Measurements from ENCODE around the gene PIK3R5.

The PIK3R5 gene

GRCh38 chr17:8869114-8869815, 96.2 kb downstream of the PIK3R5 start:
- H3K9ac ChIP-seq (ENCODE audit: low read length in 5 of 5): no peak overlapping the region
- peaks cover 0 to 58% (median 16%) of the 10 kb centered on the region in 5 donors for H3K4me1 ChIP-seq (ENCODE audit: control insufficient read depth in 5 of 5, insufficient read depth in 5 of 5, low read length in 5 of 5)
- H3K9me3 ChIP-seq (ENCODE audit: control insufficient read depth in 5 of 5, low read length in 5 of 5): no peaks in the 10 kb centered on the region
- H3K27me3 ChIP-seq (ENCODE audit: control insufficient read depth in 5 of 5, insufficient read depth in 4 of 5, low read length in 5 of 5): peaks cover 3 to 14% (median 9%) of the 10 kb centered on the region in 5 donors
- H3K36me3 ChIP-seq (ENCODE audit: control insufficient read depth in 5 of 5, insufficient read depth in 5 of 5, low read length in 5 of 5): no peaks in the 10 kb centered on the region
- H3K4me3 ChIP-seq (ENCODE audit: low read depth in 1 of 5, low read length in 5 of 5): no peak overlapping the region
- no peak overlapping the region for H3K27ac ChIP-seq (ENCODE audit: low read depth, low read length)

GRCh38 chr17:8868529-8868951, 97.0 kb downstream of the PIK3R5 start:
- peaks cover 0 to 56% (median 16%) of the 10 kb centered on the region in 5 donors for H3K4me1 ChIP-seq (ENCODE audit: control insufficient read depth in 5 of 5, insufficient read depth in 5 of 5, low read length in 5 of 5)
- no peaks in the 10 kb centered on the region for H3K36me3 ChIP-seq (ENCODE audit: control insufficient read depth in 5 of 5, insufficient read depth in 5 of 5, low read length in 5 of 5)
- H3K27ac ChIP-seq (ENCODE audit: low read depth, low read length): no peak overlapping the region
- H3K9ac ChIP-seq (ENCODE audit: low read length in 5 of 5): no peak overlapping the region
- H3K9me3 ChIP-seq (ENCODE audit: control insufficient read depth in 5 of 5, low read length in 5 of 5): peaks cover 0 to 4% (median 0%) of the 10 kb centered on the region in 5 donors
- peaks cover 0 to 8% (median 7%) of the 10 kb centered on the region in 5 donors for H3K27me3 ChIP-seq (ENCODE audit: control insufficient read depth in 5 of 5, insufficient read depth in 4 of 5, low read length in 5 of 5)
- no peak overlapping the region for H3K4me3 ChIP-seq (ENCODE audit: low read depth in 1 of 5, low read length in 5 of 5)

GRCh38 chr17:8868092-8868491, 97.4 kb downstream of the PIK3R5 start:
- H3K4me3 ChIP-seq (ENCODE audit: low read depth in 1 of 5, low read length in 5 of 5): no peak overlapping the region

DNA sequence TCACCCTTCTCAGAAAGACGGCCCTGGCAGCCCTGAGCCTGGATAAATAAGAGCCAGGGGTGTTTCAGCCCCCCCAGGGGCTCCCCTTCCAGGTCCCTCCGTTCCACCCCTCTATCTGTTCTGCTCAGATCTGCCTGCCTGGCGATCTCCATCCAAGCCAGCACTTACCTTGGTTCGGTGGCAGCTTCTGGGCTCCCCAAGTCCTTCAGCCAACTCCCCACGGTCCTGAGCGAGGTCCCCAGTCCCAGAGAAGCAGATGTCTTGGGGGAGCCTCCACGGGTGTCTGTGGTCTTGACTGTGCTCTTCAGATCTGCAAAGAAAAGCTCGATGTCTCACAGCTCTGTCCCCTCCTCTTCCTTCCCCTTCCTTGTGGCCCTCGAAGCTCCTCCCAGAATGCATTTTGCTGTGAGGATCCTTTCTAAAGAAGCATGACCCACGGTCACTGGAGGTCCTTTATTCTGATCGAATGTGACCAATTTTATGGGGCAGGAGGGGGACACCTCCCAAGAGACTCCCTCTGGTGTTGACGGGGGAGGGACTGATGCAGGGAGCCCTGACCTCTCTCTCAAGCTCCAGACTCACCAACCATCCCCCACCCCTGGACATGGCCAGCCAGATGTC, 98.0 kb downstream of the PIK3R5 start, which contains the start of gene PIK3R6:
Gene PIK3R6, minus strand, starts transcription at position 314 of the 621 bp plus-strand sequence. CDS start 17,880 bp downstream, outside the sequence.
- Histone ChIP-seq H3K27me3 (ENCODE audit: control insufficient read depth in 5 of 5, insufficient read depth in 4 of 5, low read length in 5 of 5) (peaks cover 0 to 8% (median 2%) of the 10 kb centered on the region in 5 donors), H3K27ac (ENCODE audit: low read depth, low read length) (no peak within 1 kb of the TSS), H3K36me3 (ENCODE audit: control insufficient read depth in 5 of 5, insufficient read depth in 5 of 5, low read length in 5 of 5) (no peaks in the 10 kb centered on the region), H3K9me3 (ENCODE audit: control insufficient read depth in 5 of 5, low read length in 5 of 5) (peaks cover 0 to 4% (median 0%) of the 10 kb centered on the region in 5 donors), H3K4me3 (ENCODE audit: low read depth in 1 of 5, low read length in 5 of 5) (peak within 1 kb of the TSS; percentile 9 to 61 (median 36)), H3K4me1 (ENCODE audit: control insufficient read depth in 5 of 5, insufficient read depth in 5 of 5, low read length in 5 of 5) (peaks cover 0 to 45% (median 6%) of the 10 kb centered on the region in 5 donors), H3K9ac (ENCODE audit: low read length in 5 of 5) (peak within 1 kb of the TSS in 3 of 5 donors; percentile 26 to 60 (median 48))

More at GRCh38 chr17:8868092-8868491, 97.4 kb downstream of the PIK3R5 start:
- peaks cover 0 to 4% (median 0%) of the 10 kb centered on the region in 5 donors for H3K9me3 ChIP-seq (ENCODE audit: control insufficient read depth in 5 of 5, low read length in 5 of 5)
- no peaks in the 10 kb centered on the region for H3K36me3 ChIP-seq (ENCODE audit: control insufficient read depth in 5 of 5, insufficient read depth in 5 of 5, low read length in 5 of 5)
- H3K9ac ChIP-seq (ENCODE audit: low read length in 5 of 5): no peak overlapping the region
- H3K27ac ChIP-seq (ENCODE audit: low read depth, low read length): no peak overlapping the region
- peaks cover 0 to 8% (median 7%) of the 10 kb centered on the region in 5 donors for H3K27me3 ChIP-seq (ENCODE audit: control insufficient read depth in 5 of 5, insufficient read depth in 4 of 5, low read length in 5 of 5)
- H3K4me1 ChIP-seq (ENCODE audit: control insufficient read depth in 5 of 5, insufficient read depth in 5 of 5, low read length in 5 of 5): peaks cover 0 to 51% (median 12%) of the 10 kb centered on the region in 5 donors

DNA sequence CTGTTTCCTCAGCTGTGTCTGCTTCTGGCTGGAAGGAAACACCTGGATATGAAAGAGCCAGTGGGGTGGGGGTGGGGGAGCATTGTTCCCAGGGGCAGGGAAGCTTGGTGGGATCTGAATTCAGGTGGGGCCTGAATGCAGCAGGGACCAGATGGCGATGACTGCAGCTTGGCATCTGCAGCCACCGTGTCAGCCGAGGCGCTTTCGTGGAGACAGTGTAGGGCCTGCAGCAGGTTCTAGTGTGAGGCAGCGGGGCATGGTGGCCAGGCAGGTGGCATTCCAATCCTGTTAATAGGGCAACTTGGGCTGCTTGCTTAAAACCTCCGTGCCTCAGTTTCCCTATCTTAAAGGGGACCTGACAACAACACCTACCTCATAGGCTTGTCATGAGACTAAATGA, 99.7 kb downstream of the PIK3R5 start:
- peaks cover 0 to 43% (median 6%) of the 10 kb centered on the region in 5 donors for H3K4me1 ChIP-seq (ENCODE audit: control insufficient read depth in 5 of 5, insufficient read depth in 5 of 5, low read length in 5 of 5)
- H3K27me3 ChIP-seq (ENCODE audit: control insufficient read depth in 5 of 5, insufficient read depth in 4 of 5, low read length in 5 of 5): peaks cover 0 to 4% (median 0%) of the 10 kb centered on the region in 5 donors
- H3K27ac ChIP-seq (ENCODE audit: low read depth, low read length): no peak overlapping the region
- no peak overlapping the region for H3K9ac ChIP-seq (ENCODE audit: low read length in 5 of 5)
- no peaks in the 10 kb centered on the region for H3K36me3 ChIP-seq (ENCODE audit: control insufficient read depth in 5 of 5, insufficient read depth in 5 of 5, low read length in 5 of 5)
- no peak overlapping the region for H3K4me3 ChIP-seq (ENCODE audit: low read depth in 1 of 5, low read length in 5 of 5)
- H3K9me3 ChIP-seq (ENCODE audit: control insufficient read depth in 5 of 5, low read length in 5 of 5): peaks cover 0 to 4% (median 0%) of the 10 kb centered on the region in 5 donors

DNA sequence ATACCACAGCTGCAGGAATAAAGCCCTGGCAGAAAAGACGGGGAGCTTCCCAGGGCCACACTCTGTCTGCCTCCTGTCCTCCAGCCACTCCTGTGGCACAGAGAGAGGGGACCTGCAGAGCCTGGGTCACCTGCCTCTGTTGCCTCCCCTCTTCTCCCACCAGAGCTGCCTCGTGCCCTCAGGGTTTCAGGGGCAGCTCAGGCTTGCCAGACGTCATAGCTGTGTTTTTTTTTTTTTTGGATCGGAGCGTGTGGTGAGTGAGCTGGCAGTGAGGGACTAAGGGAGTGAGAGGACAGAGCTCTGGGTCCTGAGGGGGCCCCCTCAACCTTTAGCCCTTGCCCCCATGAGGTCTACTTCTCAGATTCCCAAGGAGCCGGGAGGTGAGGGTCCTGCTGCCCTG, 100.1 kb downstream of the PIK3R5 start:
- Histone ChIP-seq H3K9me3 (ENCODE audit: control insufficient read depth in 5 of 5, low read length in 5 of 5) (peaks cover 0 to 4% (median 0%) of the 10 kb centered on the region in 5 donors), H3K9ac (ENCODE audit: low read length in 5 of 5) (no peak overlapping the region), H3K36me3 (ENCODE audit: control insufficient read depth in 5 of 5, insufficient read depth in 5 of 5, low read length in 5 of 5) (no peaks in the 10 kb centered on the region), H3K27me3 (ENCODE audit: control insufficient read depth in 5 of 5, insufficient read depth in 4 of 5, low read length in 5 of 5) (peaks cover 0 to 4% (median 0%) of the 10 kb centered on the region in 5 donors), H3K27ac (ENCODE audit: low read depth, low read length) (no peak overlapping the region), H3K4me3 (ENCODE audit: low read depth in 1 of 5, low read length in 5 of 5) (no peak overlapping the region), H3K4me1 (ENCODE audit: control insufficient read depth in 5 of 5, insufficient read depth in 5 of 5, low read length in 5 of 5) (peaks cover 0 to 43% (median 6%) of the 10 kb centered on the region in 5 donors)

- no peak overlapping the region for H3K27ac ChIP-seq (ENCODE audit: low read depth, low read length)
Measured at GRCh38 chr17:8862213-8863056, 103.1 kb downstream of the PIK3R5 start.

DNA sequence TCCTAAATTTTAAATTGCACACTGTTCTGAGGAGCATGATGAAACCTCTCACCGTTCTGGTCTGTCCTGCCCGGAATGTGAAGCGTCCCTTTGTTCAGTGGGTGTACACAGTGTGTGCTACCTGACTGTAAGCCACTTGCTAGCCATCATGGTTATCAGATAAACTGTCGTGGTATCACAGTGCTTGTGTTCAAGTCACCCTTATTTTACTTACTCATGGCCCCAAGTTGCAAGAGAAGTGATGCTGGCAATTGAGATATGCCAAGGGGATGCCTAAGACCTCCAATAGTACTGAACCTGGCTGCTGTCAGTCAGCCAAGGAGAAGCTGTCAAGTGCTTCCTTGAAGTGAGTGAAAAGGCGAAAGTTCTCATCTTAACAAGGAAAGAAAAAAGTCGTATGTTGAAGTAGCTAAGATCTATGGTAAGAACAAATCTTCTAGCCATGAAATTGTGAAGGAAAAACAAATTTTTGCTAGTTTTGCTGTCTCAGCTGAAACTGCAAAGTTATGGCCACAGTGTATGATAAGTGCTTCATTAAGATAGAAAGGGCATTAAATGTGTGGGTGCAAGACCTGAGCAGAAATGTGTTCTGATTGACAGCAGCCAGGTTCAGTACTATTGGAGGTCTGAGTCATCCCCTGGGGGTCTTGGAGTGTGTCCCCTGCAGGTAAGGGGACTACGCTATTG, 103.9 kb downstream of the PIK3R5 start:
- Histone ChIP-seq H3K27ac (ENCODE audit: low read depth, low read length) (no peak overlapping the region), H3K4me3 (ENCODE audit: low read depth in 1 of 5, low read length in 5 of 5) (no peak overlapping the region), H3K36me3 (ENCODE audit: control insufficient read depth in 5 of 5, insufficient read depth in 5 of 5, low read length in 5 of 5) (no peaks in the 10 kb centered on the region), H3K9me3 (ENCODE audit: control insufficient read depth in 5 of 5, low read length in 5 of 5) (peaks cover 0 to 4% (median 0%) of the 10 kb centered on the region in 5 donors), H3K4me1 (ENCODE audit: control insufficient read depth in 5 of 5, insufficient read depth in 5 of 5, low read length in 5 of 5) (peaks cover 0 to 46% (median 7%) of the 10 kb centered on the region in 5 donors), H3K27me3 (ENCODE audit: control insufficient read depth in 5 of 5, insufficient read depth in 4 of 5, low read length in 5 of 5) (peaks cover 0 to 3% (median 0%) of the 10 kb centered on the region in 5 donors), H3K9ac (ENCODE audit: low read length in 5 of 5) (no peak overlapping the region)

More at GRCh38 chr17:8862213-8863056, 103.1 kb downstream of the PIK3R5 start:
- Histone ChIP-seq H3K9ac (ENCODE audit: low read length in 5 of 5) (no peak overlapping the region), H3K4me1 (ENCODE audit: control insufficient read depth in 5 of 5, insufficient read depth in 5 of 5, low read length in 5 of 5) (peaks cover 0 to 46% (median 11%) of the 10 kb centered on the region in 5 donors), H3K4me3 (ENCODE audit: low read depth in 1 of 5, low read length in 5 of 5) (no peak overlapping the region), H3K27me3 (ENCODE audit: control insufficient read depth in 5 of 5, insufficient read depth in 4 of 5, low read length in 5 of 5) (no peaks in the 10 kb centered on the region), H3K36me3 (ENCODE audit: control insufficient read depth in 5 of 5, insufficient read depth in 5 of 5, low read length in 5 of 5) (no peaks in the 10 kb centered on the region), H3K9me3 (ENCODE audit: control insufficient read depth in 5 of 5, low read length in 5 of 5) (peaks cover 0 to 4% (median 0%) of the 10 kb centered on the region in 5 donors)

DNA sequence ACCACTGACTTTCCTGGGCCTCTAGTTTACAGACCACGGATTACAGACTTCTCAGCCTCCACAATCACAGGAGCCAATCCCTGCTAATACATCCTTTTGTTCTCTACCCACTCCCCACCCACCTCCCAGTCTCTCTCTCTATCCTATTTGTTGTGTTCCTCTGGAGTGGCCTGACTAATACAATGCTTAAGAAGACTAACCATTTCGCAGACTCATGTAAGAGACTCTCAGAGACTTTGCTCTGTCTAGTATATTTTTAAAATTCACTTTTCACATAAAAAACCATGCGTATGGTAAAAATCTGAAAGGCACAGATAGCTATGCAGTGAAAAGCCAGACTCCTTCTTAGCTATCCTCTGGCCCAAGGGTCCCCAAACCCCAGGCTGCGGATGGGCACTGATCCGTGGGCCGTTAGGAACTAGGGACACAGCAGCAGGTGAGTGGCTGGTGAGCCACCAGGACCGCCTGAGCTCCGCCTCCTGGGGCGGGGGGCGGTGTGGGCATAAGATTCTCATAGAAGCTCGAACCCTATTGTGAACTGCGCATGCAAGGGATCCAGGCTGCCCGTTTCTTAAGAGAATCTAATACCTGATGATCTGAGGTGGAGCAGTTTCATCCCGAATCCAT, 105.6 kb downstream of the PIK3R5 start:
- Histone ChIP-seq H3K9ac (ENCODE audit: low read length in 5 of 5) (no peak overlapping the region), H3K36me3 (ENCODE audit: control insufficient read depth in 5 of 5, insufficient read depth in 5 of 5, low read length in 5 of 5) (no peaks in the 10 kb centered on the region), H3K27me3 (ENCODE audit: control insufficient read depth in 5 of 5, insufficient read depth in 4 of 5, low read length in 5 of 5) (peaks cover 0 to 3% (median 0%) of the 10 kb centered on the region in 5 donors), H3K27ac (ENCODE audit: low read depth, low read length) (no peak overlapping the region), H3K4me1 (ENCODE audit: control insufficient read depth in 5 of 5, insufficient read depth in 5 of 5, low read length in 5 of 5) (peaks cover 0 to 29% (median 5%) of the 10 kb centered on the region in 5 donors), H3K4me3 (ENCODE audit: low read depth in 1 of 5, low read length in 5 of 5) (no peak overlapping the region), H3K9me3 (ENCODE audit: control insufficient read depth in 5 of 5, low read length in 5 of 5) (peaks cover 0 to 4% (median 0%) of the 10 kb centered on the region in 5 donors)
